Measurements from ENCODE around the gene TTC3.

The TTC3 gene

GRCh38 chr21:37117204-37117603, 44.1 kb downstream of the TTC3 start:
- no peak overlapping the region for H3K9ac ChIP-seq (ENCODE audit: insufficient read length)
- H3K4me3 ChIP-seq = no peak overlapping the region
- H3K27ac ChIP-seq = no peak overlapping the region
- H3K9me3 ChIP-seq (ENCODE audit: low read depth, low read length) = no peaks in the 10 kb centered on the region
- no peak for DNase-seq (ENCODE audit: low read depth, low spot score)
- 0 out of 2 replicates have a peak, but pooled peaks cover 6% of the 10 kb centered on the region for H3K36me3 ChIP-seq (ENCODE audit: insufficient read depth, low read length)
- TF ChIP-seq FOXP2 (optimal IDR thresholded peaks at IDR 0.05; ENCODE audit: control extremely low read depth, extremely low read length, insufficient read depth) (no peak), EZH2 (IDR thresholded peaks at IDR 0.05) (no peak), POLR2AphosphoS5 (IDR thresholded peaks at IDR 0.05; ENCODE audit: borderline replicate concordance, low read depth, low read length) (no peak)

- TF ChIP-seq POLR2AphosphoS5 (IDR thresholded peaks at IDR 0.05; ENCODE audit: borderline replicate concordance, low read depth, low read length) (no peak), FOXP2 (optimal IDR thresholded peaks at IDR 0.05; ENCODE audit: control extremely low read depth, extremely low read length, insufficient read depth) (no peak), EZH2 (IDR thresholded peaks at IDR 0.05) (no peak)
- Histone ChIP-seq H3K9me3 (ENCODE audit: low read depth, low read length) (no peaks in the 10 kb centered on the region), H3K9ac (ENCODE audit: insufficient read length) (no peak overlapping the region), H3K36me3 (ENCODE audit: insufficient read depth, low read length) (0 out of 2 replicates have a peak, but pooled peaks cover 6% of the 10 kb centered on the region), H3K4me3 (no peak overlapping the region), H3K27ac (no peak overlapping the region)
- DNase-seq (ENCODE audit: low read depth, low spot score) = no peak
These were observed 45.3 kb downstream of the TTC3 start for GRCh38 chr21:37118187-37118826.

GRCh38 chr21:37119421-37120218, 46.6 kb downstream of the TTC3 start:
- Histone ChIP-seq H3K36me3 (ENCODE audit: insufficient read depth, low read length) (peaks cover 9% of the 10 kb centered on the region), H3K9me3 (ENCODE audit: low read depth, low read length) (no peaks in the 10 kb centered on the region), H3K9ac (ENCODE audit: insufficient read length) (no peak overlapping the region), H3K4me3 (no peak overlapping the region), H3K27ac (no peak overlapping the region)
- no peak for DNase-seq (ENCODE audit: low read depth, low spot score)
- TF ChIP-seq POLR2AphosphoS5 (IDR thresholded peaks at IDR 0.05; ENCODE audit: borderline replicate concordance, low read depth, low read length) (no peak), FOXP2 (optimal IDR thresholded peaks at IDR 0.05; ENCODE audit: control extremely low read depth, extremely low read length, insufficient read depth) (no peak), EZH2 (IDR thresholded peaks at IDR 0.05) (no peak)

GRCh38 chr21:37128076-37128475, 55.0 kb downstream of the TTC3 start:
- H3K4me3 ChIP-seq = no peak overlapping the region
- H3K9ac ChIP-seq (ENCODE audit: insufficient read length) = no peak overlapping the region
- H3K36me3 ChIP-seq (ENCODE audit: insufficient read depth, low read length) = peaks cover 60% of the 10 kb centered on the region
- H3K9me3 ChIP-seq (ENCODE audit: low read depth, low read length) = no peaks in the 10 kb centered on the region
- H3K27ac ChIP-seq = no peak overlapping the region
- no peak for DNase-seq (ENCODE audit: low read depth, low spot score)
- TF ChIP-seq FOXP2 (optimal IDR thresholded peaks at IDR 0.05; ENCODE audit: control extremely low read depth, extremely low read length, insufficient read depth) (no peak), POLR2AphosphoS5 (IDR thresholded peaks at IDR 0.05; ENCODE audit: borderline replicate concordance, low read depth, low read length) (no peak), EZH2 (IDR thresholded peaks at IDR 0.05) (no peak)

GRCh38 chr21:37130971-37131370, 57.9 kb downstream of the TTC3 start:
- Histone ChIP-seq H3K36me3 (ENCODE audit: insufficient read depth, low read length) (peaks cover 76% of the 10 kb centered on the region), H3K4me3 (no peak overlapping the region), H3K27ac (no peak overlapping the region), H3K9me3 (ENCODE audit: low read depth, low read length) (peaks cover under 1% of the 10 kb centered on the region; the same call in 1 of the 2 replicates), H3K9ac (ENCODE audit: insufficient read length) (no peak overlapping the region)
- no peak for TF ChIP-seq EZH2 (IDR thresholded peaks at IDR 0.05)
- TF ChIP-seq FOXP2 (optimal IDR thresholded peaks at IDR 0.05; ENCODE audit: control extremely low read depth, extremely low read length, insufficient read depth) = no peak
- TF ChIP-seq POLR2AphosphoS5 (IDR thresholded peaks at IDR 0.05; ENCODE audit: borderline replicate concordance, low read depth, low read length) = no peak
- DNase-seq (ENCODE audit: low read depth, low spot score) = no peak

- no peak overlapping the region for H3K27ac ChIP-seq
- no peak for DNase-seq (ENCODE audit: low read depth, low spot score)
These were observed 63.2 kb downstream of the TTC3 start for GRCh38 chr21:37136261-37136660.

GRCh38 chr21:37136744-37137143, 63.7 kb downstream of the TTC3 start:
- TF ChIP-seq FOXP2 (optimal IDR thresholded peaks at IDR 0.05; ENCODE audit: control extremely low read depth, extremely low read length, insufficient read depth) = no peak
- no peak for DNase-seq (ENCODE audit: low read depth, low spot score)
- H3K4me3 ChIP-seq = no peak overlapping the region
- peaks cover 74% of the 10 kb centered on the region for H3K36me3 ChIP-seq (ENCODE audit: insufficient read depth, low read length)
- H3K9ac ChIP-seq (ENCODE audit: insufficient read length) = no peak overlapping the region
- no peak overlapping the region for H3K27ac ChIP-seq
- H3K9me3 ChIP-seq (ENCODE audit: low read depth, low read length) = peaks cover 13% of the 10 kb centered on the region

More at GRCh38 chr21:37136261-37136660, 63.2 kb downstream of the TTC3 start:
- Histone ChIP-seq H3K9me3 (ENCODE audit: low read depth, low read length) (peaks cover 13% of the 10 kb centered on the region), H3K36me3 (ENCODE audit: insufficient read depth, low read length) (peaks cover 75% of the 10 kb centered on the region), H3K9ac (ENCODE audit: insufficient read length) (no peak overlapping the region), H3K4me3 (no peak overlapping the region)
- TF ChIP-seq EZH2 (IDR thresholded peaks at IDR 0.05) = no peak
- no peak for TF ChIP-seq POLR2AphosphoS5 (IDR thresholded peaks at IDR 0.05; ENCODE audit: borderline replicate concordance, low read depth, low read length)
- TF ChIP-seq FOXP2 (optimal IDR thresholded peaks at IDR 0.05; ENCODE audit: control extremely low read depth, extremely low read length, insufficient read depth) = no peak

- H3K36me3 ChIP-seq (ENCODE audit: insufficient read depth, low read length) = peaks cover 53% of the 10 kb centered on the region
These were observed 66.1 kb downstream of the TTC3 start for GRCh38 chr21:37139154-37139553.

More at GRCh38 chr21:37139154-37139553, 66.1 kb downstream of the TTC3 start:
- Histone ChIP-seq H3K27ac (peak overlapping the region; percentile 91), H3K9me3 (ENCODE audit: low read depth, low read length) (peaks cover 13% of the 10 kb centered on the region), H3K4me3 (peak overlapping the region; percentile 4; the same call in 1 of the 2 replicates), H3K9ac (ENCODE audit: insufficient read length) (no peak overlapping the region)
- no peak for TF ChIP-seq EZH2 (IDR thresholded peaks at IDR 0.05)
- no peak for DNase-seq (ENCODE audit: low read depth, low spot score)
